BE2C (cell line): ENCODE results near the gene HS1BP3.

Experiments
- DNase-seq: peaks from one replicate; pipeline ENCODE4 v3.0.0-alpha.2; 2020
- H3K27me3 ChIP-seq: fragments of 250-450 bp; sonication (Bioruptor Pico); 2 replicates; pipeline ENCODE4 v1.5.1; 2020; ENCODE audit warnings: mild to moderate bottlenecking
- H3K36me3 ChIP-seq: fragments of 250-450 bp; sonication (Bioruptor Pico); 2 replicates; pipeline ENCODE4 v1.5.1; 2020; ENCODE audit warnings: mild to moderate bottlenecking
- H3K4me1 ChIP-seq: fragments of 250-450 bp; sonication (Bioruptor Pico); 2 replicates; pipeline ENCODE4 v1.5.1; 2020
- H3K4me3 ChIP-seq: 2 replicates; pipeline ENCODE4 v1.5.1; 2011; ENCODE audit warnings: low read depth, low read length
- H3K9me3 ChIP-seq: fragments of 250-450 bp; sonication (Bioruptor Pico); 2 replicates; pipeline ENCODE4 v1.5.1; 2020
- TF ChIP-seq, protein P1 (sequence below): IDR thresholded peaks from 2 replicates; pipeline ENCODE4 v1.5.1; 2012; ENCODE audit warnings: mild to moderate bottlenecking, low read depth, low read length

HS1BP3 gene

DNA sequence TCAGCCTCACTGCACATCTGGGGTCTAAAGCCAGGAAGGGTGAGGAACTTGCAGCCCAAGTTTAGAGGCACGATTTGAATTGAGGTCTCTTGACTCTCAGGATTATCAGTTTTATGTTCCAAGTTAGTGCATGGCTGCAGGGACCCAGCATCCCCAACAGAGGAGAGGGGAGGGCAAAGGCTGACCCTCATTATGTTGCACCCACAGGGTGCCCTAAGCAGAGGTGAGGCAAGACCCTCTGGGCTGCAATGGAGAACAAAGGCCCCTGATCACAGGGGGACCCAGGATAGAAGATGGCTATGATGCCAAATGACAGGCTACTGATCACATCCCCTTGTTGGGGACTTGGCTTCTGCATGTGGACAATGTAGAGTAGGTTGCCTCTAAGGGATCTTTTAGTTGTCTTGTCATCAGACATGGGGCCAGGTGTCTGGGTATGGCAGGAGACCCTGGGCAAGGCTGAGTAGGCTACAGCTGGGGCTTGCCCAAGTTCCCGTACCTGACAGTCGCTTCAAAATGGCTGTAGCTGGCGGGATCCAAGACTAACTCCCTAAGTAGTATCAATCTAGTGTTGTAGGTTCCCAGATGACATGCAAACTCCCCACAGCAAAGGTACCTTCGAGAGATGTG lies 11.5 kb upstream of the HS1BP3 start:
- Histone ChIP-seq H3K4me3 (no peak overlapping the region), H3K27me3 (peaks cover 52% of the 10 kb centered on the region), H3K36me3 (no peaks in the 10 kb centered on the region), H3K4me1 (no peaks in the 10 kb centered on the region; the same call in 1 of the 2 replicates), H3K9me3 (no peaks in the 10 kb centered on the region)
- TF ChIP-seq, protein P1, sequence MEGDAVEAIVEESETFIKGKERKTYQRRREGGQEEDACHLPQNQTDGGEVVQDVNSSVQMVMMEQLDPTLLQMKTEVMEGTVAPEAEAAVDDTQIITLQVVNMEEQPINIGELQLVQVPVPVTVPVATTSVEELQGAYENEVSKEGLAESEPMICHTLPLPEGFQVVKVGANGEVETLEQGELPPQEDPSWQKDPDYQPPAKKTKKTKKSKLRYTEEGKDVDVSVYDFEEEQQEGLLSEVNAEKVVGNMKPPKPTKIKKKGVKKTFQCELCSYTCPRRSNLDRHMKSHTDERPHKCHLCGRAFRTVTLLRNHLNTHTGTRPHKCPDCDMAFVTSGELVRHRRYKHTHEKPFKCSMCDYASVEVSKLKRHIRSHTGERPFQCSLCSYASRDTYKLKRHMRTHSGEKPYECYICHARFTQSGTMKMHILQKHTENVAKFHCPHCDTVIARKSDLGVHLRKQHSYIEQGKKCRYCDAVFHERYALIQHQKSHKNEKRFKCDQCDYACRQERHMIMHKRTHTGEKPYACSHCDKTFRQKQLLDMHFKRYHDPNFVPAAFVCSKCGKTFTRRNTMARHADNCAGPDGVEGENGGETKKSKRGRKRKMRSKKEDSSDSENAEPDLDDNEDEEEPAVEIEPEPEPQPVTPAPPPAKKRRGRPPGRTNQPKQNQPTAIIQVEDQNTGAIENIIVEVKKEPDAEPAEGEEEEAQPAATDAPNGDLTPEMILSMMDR = no peak
- no peak for DNase-seq

DNA sequence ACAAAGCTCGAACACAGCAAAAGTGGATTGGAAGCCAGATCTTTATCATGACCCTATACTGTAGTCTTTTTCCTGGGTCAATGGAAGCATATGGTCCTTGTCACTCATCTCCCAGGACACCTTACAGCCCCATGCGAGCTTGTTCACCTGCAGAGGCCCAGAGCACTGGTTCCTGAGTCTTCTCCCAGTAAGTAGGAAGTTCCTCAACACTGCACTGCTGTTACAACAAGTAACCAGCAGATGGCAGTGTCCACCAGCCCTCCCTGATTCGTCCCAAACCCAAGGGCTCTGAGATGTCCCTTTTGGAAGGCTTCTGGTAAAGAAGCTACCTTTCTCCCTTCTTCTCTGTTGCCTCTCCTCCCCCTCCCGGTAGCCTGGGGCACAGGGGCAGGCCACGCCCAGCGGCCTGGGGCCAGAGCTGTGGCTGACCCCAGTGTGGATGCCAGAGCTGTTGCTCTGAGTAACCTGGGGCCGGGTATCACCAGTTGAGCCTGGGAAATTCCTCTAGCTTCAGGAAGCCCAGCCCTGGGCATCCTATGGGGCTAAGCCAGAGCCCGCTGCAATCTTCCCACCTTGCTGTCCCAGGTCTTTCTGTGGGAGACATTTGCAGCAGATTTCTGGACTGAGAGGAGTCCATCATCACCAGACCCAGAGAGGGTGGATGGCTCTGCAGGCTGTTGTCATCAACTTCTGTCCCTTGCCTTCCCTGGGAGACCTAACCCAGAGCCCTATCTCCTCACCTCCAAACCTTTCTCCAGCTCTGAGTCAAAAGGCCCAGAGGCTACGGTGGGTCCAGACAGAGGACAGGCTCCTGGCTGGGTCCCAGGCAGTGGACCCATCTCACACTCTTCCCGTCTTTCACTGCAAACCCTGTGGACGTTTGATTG lies 10.8 kb upstream of the HS1BP3 start:
- Histone ChIP-seq H3K4me3 (no peak overlapping the region), H3K36me3 (no peaks in the 10 kb centered on the region), H3K4me1 (no peaks in the 10 kb centered on the region; the same call in 1 of the 2 replicates), H3K9me3 (no peaks in the 10 kb centered on the region), H3K27me3 (peaks cover 49% of the 10 kb centered on the region)
- TF ChIP-seq, protein P1 = peak; percentile 99
- DNase-seq = peak; percentile 64

DNA sequence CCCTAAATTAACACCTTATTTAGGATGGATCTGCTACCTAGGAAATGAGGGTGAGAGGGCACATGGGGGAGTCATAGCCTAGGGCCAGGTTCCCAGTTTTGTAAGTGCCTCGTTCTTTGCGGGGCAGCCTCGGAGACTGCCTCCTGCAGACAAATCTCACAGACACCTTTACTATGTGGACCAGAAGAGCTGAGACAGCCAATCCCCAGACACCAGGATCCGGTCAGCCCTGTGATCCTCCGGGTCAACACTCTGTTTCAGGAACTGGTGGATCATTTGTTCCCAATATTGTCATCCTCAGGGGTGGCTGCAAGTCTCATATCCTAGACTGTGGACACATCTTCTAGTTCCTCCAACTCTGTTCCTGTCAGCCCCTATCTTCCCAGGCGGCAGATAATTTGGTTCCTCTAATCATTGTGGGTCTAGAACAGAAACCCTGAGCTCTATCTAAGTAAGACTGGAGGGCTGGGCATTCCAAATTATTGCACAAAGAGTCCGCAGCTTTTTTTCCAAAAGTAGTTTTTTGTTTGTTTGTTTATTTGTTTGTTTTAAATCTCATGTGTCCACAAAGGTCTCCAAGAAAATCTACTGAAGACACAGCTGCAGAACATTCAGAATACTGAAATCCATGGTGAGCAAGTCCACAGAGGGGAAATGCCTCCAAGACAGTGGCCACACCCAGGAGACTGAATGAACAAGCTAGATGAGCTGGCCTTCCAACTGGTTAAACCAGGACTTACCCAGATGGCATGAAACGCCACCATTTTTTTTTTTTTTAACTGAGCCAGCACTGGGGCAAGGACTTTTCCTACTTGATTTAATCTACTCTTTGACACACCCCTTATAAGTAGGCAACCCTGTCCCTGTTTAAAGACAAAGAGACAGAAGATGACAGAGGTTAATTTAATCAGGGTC lies 9.9 kb upstream of the HS1BP3 start:
- TF ChIP-seq, protein P1 = no peak
- Histone ChIP-seq H3K36me3 (no peaks in the 10 kb centered on the region), H3K9me3 (no peaks in the 10 kb centered on the region), H3K4me1 (no peaks in the 10 kb centered on the region; the same call in 1 of the 2 replicates), H3K4me3 (no peak overlapping the region), H3K27me3 (peaks cover 40% of the 10 kb centered on the region)
- DNase-seq = no peak

DNA sequence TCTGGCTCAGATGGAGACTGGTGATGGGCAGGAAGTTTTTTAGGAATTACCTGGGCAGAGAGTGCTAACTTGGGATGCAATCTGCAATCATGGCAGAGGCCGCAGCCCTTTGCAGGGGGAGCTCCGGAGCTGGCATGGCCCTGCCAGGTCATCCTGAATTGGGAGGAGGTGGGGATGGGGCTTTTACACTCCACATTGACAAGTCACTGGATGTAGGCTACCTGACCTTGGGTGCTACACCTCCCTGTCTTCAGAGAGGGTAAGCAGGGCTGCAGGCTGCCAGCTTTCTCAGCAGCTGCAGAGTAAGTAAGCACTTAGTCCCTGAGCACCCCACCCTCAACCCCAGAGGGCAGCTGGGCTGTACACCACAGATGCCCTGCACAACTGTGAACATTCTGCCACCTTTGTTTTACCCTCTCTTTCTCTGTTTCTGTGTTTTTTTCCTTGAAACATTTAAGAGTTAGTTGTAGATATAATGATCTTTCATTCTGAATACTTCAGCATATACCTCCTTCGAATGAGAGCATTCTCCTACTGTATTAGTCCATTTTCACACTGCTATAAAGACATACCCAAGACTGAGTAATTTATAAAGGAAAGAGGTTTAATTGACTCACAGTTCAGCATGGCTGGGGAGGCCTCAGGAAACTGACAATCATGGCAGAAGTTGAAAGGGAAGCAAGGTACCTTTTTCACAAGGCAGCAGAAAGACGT lies 6.8 kb upstream of the HS1BP3 start:
- no peaks in the 10 kb centered on the region for H3K4me1 ChIP-seq
- H3K36me3 ChIP-seq = no peaks in the 10 kb centered on the region
- H3K27me3 ChIP-seq = peaks cover 12% of the 10 kb centered on the region
- no peak overlapping the region for H3K4me3 ChIP-seq
- no peak for DNase-seq
- H3K9me3 ChIP-seq = no peaks in the 10 kb centered on the region
- TF ChIP-seq, protein P1 = no peak

DNA sequence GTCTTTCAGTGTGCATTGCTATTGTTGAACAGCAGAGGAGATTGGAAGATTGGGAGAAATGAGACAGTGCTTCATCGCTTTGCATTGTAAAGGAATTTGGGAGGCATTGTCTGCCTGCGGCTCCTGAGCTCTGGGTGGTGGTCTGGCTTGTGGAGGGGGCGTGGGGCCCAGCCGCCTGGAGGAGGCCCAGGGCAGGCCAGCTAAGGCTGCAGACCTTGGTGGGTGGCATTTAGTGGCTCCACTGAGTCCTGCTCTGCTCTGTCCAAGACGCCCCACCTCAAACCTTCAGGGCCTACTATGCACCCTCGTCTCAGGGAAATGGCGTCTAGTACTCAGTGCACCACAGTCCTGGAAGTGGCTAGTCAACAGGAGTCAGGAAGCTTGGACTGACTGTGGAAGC lies 5.7 kb upstream of the HS1BP3 start:
- no peak overlapping the region for H3K4me3 ChIP-seq
- H3K4me1 ChIP-seq = no peaks in the 10 kb centered on the region
- H3K27me3 ChIP-seq = peaks cover 4% of the 10 kb centered on the region
- TF ChIP-seq, protein P1 = no peak
- H3K36me3 ChIP-seq = no peaks in the 10 kb centered on the region
- no peak for DNase-seq
- H3K9me3 ChIP-seq = no peaks in the 10 kb centered on the region
